ENCODE data around the gene SIGLEC6.

- TF ChIP-seq SMC3 (IDR thresholded peaks at IDR 0.05) (no peak), CTCF (IDR thresholded peaks at IDR 0.05) (no peak), MYC (IDR thresholded peaks at IDR 0.05; ENCODE audit: borderline replicate concordance, low read length) (no peak), POLR2A (IDR thresholded peaks at IDR 0.05; ENCODE audit: low read length) (no peak), JUN (IDR thresholded peaks at IDR 0.05) (no peak), EP300 (IDR thresholded peaks at IDR 0.05) (no peak)
Measured at GRCh38 chr19:51546107-51546649, 14.7 kb upstream of the SIGLEC6 start.

Data from A549 (cell line).